NT2/D1 (cell line): ENCODE measurements around the gene PLXNA2.

Experiments used
- DNase-seq: peaks from one replicate; pipeline ENCODE4 v3.0.0-alpha.2; 2011; ENCODE audit warnings: low read depth, low spot score
- H3K27me3 ChIP-seq: 2 replicates; pipeline ENCODE4 v1.6.0; 2011; ENCODE audit warnings: mild to moderate bottlenecking; ENCODE audit not compliant: insufficient read length, insufficient read depth
- H3K36me3 ChIP-seq: 2 replicates; pipeline ENCODE4 v1.6.1; 2011; ENCODE audit warnings: mild to moderate bottlenecking, low read length, mixed read lengths; ENCODE audit not compliant: insufficient read depth, insufficient read length
- H3K4me1 ChIP-seq: 2 replicates; pipeline ENCODE4 v1.5.1; 2011; ENCODE audit not compliant: insufficient read depth, insufficient read length
- H3K4me3 ChIP-seq: 2 replicates; pipeline ENCODE4 v1.5.1; 2011; ENCODE audit warnings: low read depth; ENCODE audit not compliant: insufficient read length
- H3K9ac ChIP-seq: 2 replicates; pipeline ENCODE4 v1.6.0; 2011; ENCODE audit warnings: low read depth; ENCODE audit not compliant: insufficient read length
- H3K9me3 ChIP-seq: 2 replicates; pipeline ENCODE4 v1.5.1; 2011; ENCODE audit warnings: mild to moderate bottlenecking, low read length; ENCODE audit not compliant: insufficient read depth
- SUZ12 ChIP-seq: IDR thresholded peaks from 2 replicates; pipeline ENCODE4 v1.6.1; 2011; ENCODE audit not compliant: insufficient read length, insufficient read depth; ENCODE audit errors: extremely low read depth
- YY1 ChIP-seq: IDR thresholded peaks from 2 replicates; pipeline ENCODE4 v1.6.1; 2011; ENCODE audit not compliant: insufficient read length, insufficient read depth
- ZNF274 ChIP-seq: IDR thresholded peaks from 2 replicates; pipeline ENCODE4 v1.6.1; 2011; ENCODE audit warnings: mild to moderate bottlenecking, low read depth, low read length

Gene PLXNA2

DNA sequence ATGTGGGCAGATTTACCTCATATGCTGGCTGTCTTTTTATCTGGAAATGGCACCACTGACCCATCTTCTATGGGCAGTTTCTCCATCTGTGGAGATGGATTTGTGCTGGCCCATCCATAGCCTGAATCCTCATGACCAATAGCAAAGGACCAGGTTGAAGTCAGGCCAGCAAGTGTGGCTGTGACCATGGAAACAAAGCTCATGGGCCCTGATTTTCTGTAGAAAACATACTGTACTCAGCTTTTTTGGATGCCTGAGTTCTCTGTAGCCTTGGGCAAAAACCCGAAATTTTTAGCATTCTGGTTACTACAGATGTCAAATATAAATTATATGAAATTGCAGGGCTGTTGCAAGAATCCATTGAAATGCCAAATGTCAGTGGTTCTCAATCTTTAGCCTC, 155.0 kb downstream of the PLXNA2 start:
- H3K4me1 ChIP-seq: no peaks in the 10 kb centered on the region
- H3K27me3 ChIP-seq: no peaks in the 10 kb centered on the region
- H3K36me3 ChIP-seq: peaks cover 29% of the 10 kb centered on the region
- H3K9ac ChIP-seq: no peak overlapping the region
- H3K9me3 ChIP-seq: no peaks in the 10 kb centered on the region
- DNase-seq: no peak
- TF ChIP-seq ZNF274 (no peak), YY1 (no peak), SUZ12 (no peak)
- no peak overlapping the region for H3K4me3 ChIP-seq

DNA sequence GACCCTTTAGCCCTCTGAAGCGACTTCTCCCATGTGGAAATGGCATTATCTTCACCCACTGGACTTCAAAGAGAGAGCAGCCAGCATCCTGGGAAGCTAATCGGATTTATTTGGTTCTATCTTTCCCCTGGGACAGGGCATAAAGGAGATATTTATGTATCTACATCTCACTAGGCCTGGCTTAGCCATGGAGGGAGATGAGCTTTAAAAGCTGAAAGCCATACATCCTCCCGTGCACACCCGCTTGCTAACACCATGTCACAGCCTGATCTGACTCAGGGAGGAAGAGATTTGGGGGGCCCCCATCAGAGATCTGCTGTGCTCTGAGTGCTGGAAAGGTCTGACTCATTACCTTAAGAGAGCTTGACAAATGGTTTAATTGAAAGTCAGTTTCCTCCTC, 155.9 kb downstream of the PLXNA2 start:
- H3K36me3 ChIP-seq: peaks cover 31% of the 10 kb centered on the region
- DNase-seq: no peak
- no peak overlapping the region for H3K9ac ChIP-seq
- peaks cover 2% of the 10 kb centered on the region for H3K4me1 ChIP-seq
- H3K27me3 ChIP-seq: no peaks in the 10 kb centered on the region
- H3K9me3 ChIP-seq: no peaks in the 10 kb centered on the region
- TF ChIP-seq YY1 (no peak), ZNF274 (no peak), SUZ12 (no peak)
- no peak overlapping the region for H3K4me3 ChIP-seq

DNA sequence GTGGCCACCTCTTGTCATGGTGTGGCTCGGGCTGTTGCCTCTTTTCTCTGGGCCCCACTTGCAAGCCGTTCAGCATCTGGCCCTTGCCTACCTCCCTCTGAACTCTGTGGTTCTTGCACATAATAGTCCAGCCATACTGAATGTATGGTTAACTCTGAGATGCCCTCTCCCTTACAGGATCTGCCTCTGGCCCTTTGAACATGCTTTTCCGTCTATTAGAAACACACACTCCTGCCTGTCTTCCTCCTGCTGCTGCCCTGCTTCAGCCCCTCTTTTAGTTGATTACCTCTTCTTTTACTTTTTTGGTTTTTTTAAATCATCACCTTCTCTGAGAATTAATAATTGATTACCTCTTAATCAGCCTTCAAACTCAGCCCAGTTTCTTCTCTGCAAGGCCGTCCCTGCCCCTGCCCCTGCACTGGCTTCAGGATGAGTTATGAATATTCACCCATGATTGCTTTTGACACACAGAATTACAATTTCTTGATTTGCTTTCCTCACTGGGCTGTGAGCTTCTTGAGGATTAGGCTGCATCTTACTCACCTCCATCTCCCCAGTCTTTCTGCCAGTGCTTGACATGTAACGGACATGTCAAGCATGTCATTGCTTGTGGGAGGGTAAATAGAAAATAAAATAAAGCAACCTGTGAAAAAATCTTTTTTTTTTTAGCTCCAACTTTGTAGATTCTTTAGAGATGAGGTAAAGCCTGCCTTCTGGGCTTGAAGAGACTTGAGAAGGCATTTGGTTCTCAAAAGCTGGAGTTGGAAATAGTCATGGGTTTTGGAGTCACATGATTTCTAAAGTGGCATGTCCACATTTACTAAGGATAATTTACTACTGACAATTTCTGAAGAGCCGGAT, 158.3 kb downstream of the PLXNA2 start:
- no peak overlapping the region for H3K4me3 ChIP-seq
- no peaks in the 10 kb centered on the region for H3K9me3 ChIP-seq
- TF ChIP-seq SUZ12 (no peak), YY1 (no peak), ZNF274 (no peak)
- no peak overlapping the region for H3K9ac ChIP-seq
- H3K27me3 ChIP-seq: no peaks in the 10 kb centered on the region
- peaks cover 25% of the 10 kb centered on the region for H3K36me3 ChIP-seq
- no peak for DNase-seq
- H3K4me1 ChIP-seq: peaks cover 8% of the 10 kb centered on the region

DNA sequence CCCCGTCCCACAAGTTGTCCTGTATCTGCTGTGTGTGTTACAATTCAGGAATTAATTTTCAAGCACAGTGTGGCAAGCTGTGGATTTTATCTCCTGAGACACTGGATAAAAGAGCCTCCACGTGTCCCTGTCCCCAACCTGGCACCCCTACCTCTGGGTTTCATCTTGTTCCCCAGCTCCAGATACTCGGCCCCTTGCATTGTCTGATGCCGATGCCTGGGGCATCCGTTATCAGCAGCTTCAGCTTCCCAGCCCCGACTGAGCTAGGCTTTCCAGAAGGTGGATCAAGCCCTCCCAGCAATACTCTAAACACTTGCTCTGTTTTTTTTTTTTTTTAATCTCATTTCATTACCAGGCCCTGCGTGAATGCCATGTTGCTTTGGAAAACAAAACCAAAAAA, 159.4 kb downstream of the PLXNA2 start:
- Histone ChIP-seq H3K36me3 (peaks cover 28% of the 10 kb centered on the region), H3K27me3 (no peaks in the 10 kb centered on the region), H3K9me3 (no peaks in the 10 kb centered on the region), H3K4me3 (no peak overlapping the region), H3K9ac (no peak overlapping the region), H3K4me1 (peaks cover 8% of the 10 kb centered on the region)
- no peak for TF ChIP-seq SUZ12
- no peak for TF ChIP-seq YY1
- no peak for TF ChIP-seq ZNF274
- DNase-seq: no peak

DNA sequence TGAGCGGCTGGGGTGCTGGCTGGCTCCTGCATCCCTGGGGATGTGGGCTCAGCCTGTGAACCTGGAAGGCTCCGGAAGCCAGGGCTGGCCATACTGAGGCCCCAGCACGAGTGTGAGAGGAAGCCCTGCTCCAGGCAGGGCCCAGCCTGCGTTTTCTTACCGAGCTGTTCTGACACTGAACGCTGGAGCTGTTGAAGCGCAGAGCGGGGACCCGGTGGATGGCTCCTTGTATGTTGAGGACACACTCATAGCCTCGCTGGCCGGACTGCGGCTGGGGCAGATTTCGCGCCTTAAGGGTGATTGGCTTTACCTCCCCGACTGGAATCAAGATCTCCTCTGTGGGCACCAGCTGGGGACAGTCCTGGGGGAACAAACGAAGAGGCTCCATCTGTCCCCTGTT, 160.0 kb downstream of the PLXNA2 start:
- no peaks in the 10 kb centered on the region for H3K27me3 ChIP-seq

DNA sequence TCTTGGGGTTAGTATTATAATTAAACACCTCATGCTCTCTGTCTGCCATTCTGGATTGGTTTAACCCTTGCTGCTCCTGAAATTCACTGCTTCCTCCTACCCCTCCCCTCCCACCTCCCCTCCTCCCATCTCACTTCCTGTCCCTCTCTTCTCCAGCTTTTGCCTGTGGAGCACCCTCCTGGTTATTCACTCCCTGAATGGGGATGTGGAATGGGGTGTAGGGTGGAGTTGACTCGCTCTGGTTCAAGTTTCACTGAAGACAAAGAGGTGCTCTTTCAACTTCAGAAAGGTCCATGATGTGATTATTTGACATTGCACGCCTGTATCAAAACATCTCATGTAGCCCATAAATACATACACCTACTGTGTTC, 160.5 kb downstream of the PLXNA2 start:
- peaks cover 24% of the 10 kb centered on the region for H3K36me3 ChIP-seq
- TF ChIP-seq ZNF274 (no peak), SUZ12 (no peak), YY1 (no peak)

More for the DNA sequence above, 160.0 kb downstream of the PLXNA2 start:
- Histone ChIP-seq H3K9me3 (no peaks in the 10 kb centered on the region), H3K9ac (no peak overlapping the region), H3K36me3 (peaks cover 23% of the 10 kb centered on the region), H3K4me1 (peaks cover 8% of the 10 kb centered on the region), H3K4me3 (no peak overlapping the region)
- TF ChIP-seq SUZ12 (no peak), YY1 (no peak), ZNF274 (no peak)
- no peak for DNase-seq

DNA sequence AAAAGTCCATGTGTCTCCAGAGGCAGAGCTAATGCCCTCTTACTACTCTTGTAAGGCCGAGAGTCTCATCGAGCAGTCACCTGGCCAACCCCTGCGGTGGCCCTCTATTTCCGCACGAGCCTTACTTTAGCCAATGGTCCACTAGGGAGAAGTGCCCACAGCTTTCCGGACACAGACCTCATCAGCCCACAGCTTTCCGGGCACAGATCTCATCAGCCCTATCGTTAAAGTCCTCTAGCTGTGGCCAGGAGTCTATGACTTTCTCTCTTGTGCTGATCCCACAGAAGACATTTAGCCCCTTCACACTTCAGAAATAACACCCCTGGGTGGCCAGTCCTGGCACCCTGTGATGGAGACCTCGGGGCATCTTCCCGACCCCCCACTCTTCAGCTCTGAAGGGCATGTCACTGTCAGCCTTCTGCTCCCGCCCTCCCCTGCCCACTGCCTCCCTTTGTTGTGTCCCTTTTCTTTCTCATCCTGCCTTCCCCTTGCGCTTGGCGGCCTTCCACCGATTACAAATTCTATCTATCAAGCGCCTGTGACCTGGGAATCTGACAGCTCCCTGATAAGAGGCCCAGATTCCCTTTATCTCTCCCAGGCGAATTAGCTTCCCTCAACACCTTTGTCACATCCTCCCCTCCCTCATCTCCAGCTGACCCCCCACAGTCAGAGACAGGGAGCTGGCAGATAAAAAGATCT, 161.0 kb downstream of the PLXNA2 start:
- no peak for TF ChIP-seq SUZ12
- no peak for TF ChIP-seq ZNF274
- TF ChIP-seq YY1: no peak
- H3K36me3 ChIP-seq: peaks cover 25% of the 10 kb centered on the region

More for the DNA sequence above, 160.5 kb downstream of the PLXNA2 start:
- no peak overlapping the region for H3K4me3 ChIP-seq
- no peak for DNase-seq
- H3K27me3 ChIP-seq: no peaks in the 10 kb centered on the region
- peaks cover 8% of the 10 kb centered on the region for H3K4me1 ChIP-seq
- no peaks in the 10 kb centered on the region for H3K9me3 ChIP-seq
- no peak overlapping the region for H3K9ac ChIP-seq

More for the DNA sequence above, 161.0 kb downstream of the PLXNA2 start:
- no peaks in the 10 kb centered on the region for H3K9me3 ChIP-seq
- H3K4me1 ChIP-seq: peaks cover 8% of the 10 kb centered on the region
- H3K27me3 ChIP-seq: no peaks in the 10 kb centered on the region
- no peak overlapping the region for H3K9ac ChIP-seq
- DNase-seq: no peak
- H3K4me3 ChIP-seq: no peak overlapping the region
